Keratinocyte (primary cell): Measurements from ENCODE around the gene MOB2.

ENCODE experiments used
- CTCF ChIP-seq, 3 experiments: IDR thresholded peaks in 1 of 3; conservative IDR thresholded peaks in 1 of 3; optimal IDR thresholded peaks in 1 of 3; 2 replicates in 2 of 3; 3 replicates in 1 of 3; pipeline versions ENCODE3 to v1.5.1; 2011; ENCODE audit warnings: low read length in 3 of 3, mild to moderate bottlenecking in 3 of 3, moderate library complexity in 2 of 3, control low read depth in 1 of 3, inconsistent platforms in 1 of 3; ENCODE audit not compliant: insufficient read depth in 2 of 3; ENCODE audit errors: extremely low read depth in 1 of 3
- EZH2 ChIP-seq: IDR thresholded peaks from one replicate; pipeline ENCODE4 v1.6.1; 2012; ENCODE audit warnings: inconsistent platforms, mild to moderate bottlenecking, low read length, moderate library complexity

- TF ChIP-seq CTCF (optimal IDR thresholded peaks at IDR 0.05 in 1 of 3, IDR thresholded peaks at IDR 0.05 in 1 of 3, conservative IDR thresholded peaks at IDR 0.05 in 1 of 3; ENCODE audit: extremely low read depth in 1 of 3, insufficient read depth in 2 of 3, low read length in 3 of 3) (no peak), EZH2 (no peak)
Measured at GRCh38 chr11:1433977-1434640, 52.5 kb downstream of the MOB2 start.
